Right hindlimb (tissue), 1 donor: ENCODE measurements around the gene INHBE.
"Not testable (repeated sequence)": the region's sequence is repeated elsewhere in the genome, so short reads cannot be mapped to it uniquely, and the experiment has no call there.

Source experiments
- DNase-seq: peaks from one replicate; pipeline ENCODE4 v3.0.0-alpha.2; 2018

Gene INHBE

DNA sequence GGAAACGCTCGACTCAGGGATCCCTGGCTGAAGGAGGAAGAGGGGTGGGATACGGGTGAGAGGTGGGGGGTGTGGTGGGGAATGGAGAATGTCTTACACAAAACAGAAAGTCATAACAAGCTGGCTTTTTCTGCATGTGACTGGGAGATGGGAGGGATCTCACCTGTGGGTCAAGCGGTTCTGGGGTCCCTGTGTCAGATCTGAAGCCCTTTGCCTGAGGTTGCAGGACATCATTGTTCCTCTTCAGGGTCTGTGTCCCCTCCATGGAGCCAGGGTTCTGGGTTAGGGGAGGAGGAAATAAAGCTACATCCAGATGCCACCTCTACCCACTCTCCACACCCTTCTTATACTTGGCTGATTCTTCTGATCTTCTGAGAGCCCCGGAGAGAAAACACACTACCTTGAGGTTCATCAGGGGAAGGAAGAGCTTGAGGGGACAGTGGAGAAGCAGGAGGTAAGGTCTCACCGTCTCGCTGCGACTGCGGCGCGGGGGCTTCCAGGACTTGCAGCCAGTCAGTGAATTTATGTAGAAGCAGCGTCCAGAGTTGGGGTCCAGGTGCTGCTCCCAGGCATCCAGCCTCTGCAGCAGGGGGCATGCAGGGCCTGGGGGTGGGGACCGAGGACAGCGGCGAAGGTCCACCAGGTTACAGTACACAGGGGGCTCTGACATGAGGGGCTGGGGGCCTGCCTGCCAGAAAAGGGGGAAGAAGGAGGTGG lies 22.0 kb downstream of the INHBE start:
- DNase-seq, result no peak

- DNase-seq, result no peak
Observed at GRCh38 chr12:57477710-57478681, 22.9 kb downstream of the INHBE start.

- no peak for DNase-seq
Observed at GRCh38 chr12:57479043-57479375, 23.9 kb downstream of the INHBE start.

- DNase-seq, result no peak
Observed at GRCh38 chr12:57479376-57480115, 24.4 kb downstream of the INHBE start, which contains the start of gene ARHGAP9. ARHGAP9 (minus strand) TSS chr12:57479866; CDS start chr12:57479406, 460 bp downstream.

- no peak for DNase-seq
Observed at GRCh38 chr12:57481671-57482070, 26.6 kb downstream of the INHBE start.

DNA sequence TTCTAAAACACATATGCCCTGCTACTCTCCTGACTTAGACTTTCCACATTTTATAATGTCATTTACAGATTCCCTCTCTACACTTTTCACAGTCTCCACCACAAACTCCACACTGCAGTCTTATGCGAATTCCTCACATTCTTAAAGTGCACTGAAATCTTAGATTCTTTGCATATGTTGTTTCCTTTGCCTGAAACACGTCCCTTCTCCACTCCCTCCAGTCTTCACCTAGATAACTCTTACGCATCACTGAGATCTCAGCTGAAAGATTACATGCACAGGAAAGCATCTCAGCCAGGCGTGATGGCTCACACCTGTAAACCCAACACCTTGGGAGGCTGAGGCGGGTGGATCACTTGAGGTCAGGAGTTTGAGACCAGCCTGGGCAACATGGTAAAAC lies 28.4 kb downstream of the INHBE start:
- no peak for DNase-seq

DNA sequence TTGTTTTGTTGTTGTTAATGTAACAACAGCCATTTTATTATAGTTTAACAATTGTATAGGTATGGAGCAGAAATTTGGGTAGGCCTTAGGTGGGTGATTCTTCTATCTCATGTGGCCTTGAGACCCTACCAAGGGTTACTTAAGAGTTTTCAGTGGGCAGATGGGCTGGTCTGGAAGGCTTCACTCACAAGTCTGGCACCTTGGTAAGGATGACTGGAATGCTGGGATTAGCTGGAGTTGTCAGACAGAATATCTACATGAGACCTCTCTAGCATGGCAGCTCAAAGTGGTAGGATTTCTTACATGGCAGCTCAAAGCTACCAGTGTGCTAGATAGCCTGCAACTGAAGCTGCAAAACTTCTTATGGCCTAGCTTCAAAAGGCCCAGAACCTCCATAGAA lies 30.6 kb downstream of the INHBE start:
- no peak for DNase-seq

DNA sequence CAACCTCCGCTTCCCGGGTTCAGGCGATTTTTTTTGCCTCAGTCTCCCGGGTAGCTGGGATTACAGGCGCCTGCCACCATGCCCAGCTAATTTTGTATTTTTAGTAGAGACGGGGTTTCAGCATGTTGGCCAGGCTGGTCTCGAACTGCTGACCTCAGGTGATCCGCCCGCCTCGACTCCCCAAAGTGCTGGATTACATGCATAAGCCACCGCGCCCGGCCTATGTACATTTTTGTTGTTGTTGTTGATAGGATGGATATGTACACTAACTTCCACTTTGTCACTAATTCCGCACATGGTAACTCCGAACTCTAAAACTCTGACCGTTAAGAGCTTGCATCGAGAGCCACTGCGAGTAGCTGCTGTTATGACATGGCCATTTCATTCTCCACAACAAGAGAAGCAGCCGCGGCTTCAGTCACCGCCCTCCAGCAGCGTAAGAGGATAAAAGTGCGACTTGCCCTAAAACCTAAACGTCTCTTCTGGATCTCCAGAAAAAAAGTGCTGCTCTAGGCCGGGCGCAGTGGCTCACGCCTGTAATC lies 32.0 kb downstream of the INHBE start:
- DNase-seq, result no peak

- DNase-seq, result peak; percentile 97
Observed at GRCh38 chr12:57487597-57488401, 32.7 kb downstream of the INHBE start, which contains the start of gene MARS1. MARS1 (plus strand) TSS chr12:57488068; CDS start chr12:57488091, 23 bp downstream.

DNA sequence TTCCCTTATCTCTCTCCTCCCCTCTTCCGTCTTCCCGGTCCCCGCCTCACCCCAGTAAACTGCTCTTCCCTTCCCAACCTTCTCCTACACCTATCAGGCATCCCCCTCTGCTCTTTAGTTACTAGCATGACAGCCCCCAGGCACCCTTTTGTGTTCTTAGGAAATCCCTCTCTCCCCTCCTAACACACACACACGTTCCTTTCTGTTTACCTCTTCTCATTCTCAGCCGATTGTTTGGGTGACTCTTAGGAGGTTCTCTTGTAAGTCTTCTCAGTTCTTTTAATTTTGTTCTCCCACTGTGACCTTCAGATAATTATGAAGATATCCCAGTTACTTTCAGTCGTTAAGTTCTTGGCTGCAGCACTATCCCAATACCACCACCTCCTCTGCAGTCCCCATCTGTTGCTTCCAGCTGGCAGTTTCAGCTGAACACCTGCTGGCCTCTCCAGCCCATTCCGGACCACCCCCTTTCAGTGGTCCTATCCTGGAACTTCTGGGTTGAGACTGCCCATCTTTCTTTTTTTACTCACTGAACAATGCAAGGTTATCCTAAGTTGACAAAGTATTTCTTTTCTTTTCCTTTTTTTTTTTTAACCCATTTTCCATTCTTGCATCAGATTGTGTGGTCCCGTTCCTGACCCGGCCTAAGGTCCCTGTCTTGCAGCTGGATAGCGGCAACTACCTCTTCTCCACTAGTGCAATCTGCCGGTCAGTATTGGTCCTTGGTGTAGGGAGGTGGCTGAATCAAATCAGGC lies 33.5 kb downstream of the INHBE start:
- no peak for DNase-seq

DNA sequence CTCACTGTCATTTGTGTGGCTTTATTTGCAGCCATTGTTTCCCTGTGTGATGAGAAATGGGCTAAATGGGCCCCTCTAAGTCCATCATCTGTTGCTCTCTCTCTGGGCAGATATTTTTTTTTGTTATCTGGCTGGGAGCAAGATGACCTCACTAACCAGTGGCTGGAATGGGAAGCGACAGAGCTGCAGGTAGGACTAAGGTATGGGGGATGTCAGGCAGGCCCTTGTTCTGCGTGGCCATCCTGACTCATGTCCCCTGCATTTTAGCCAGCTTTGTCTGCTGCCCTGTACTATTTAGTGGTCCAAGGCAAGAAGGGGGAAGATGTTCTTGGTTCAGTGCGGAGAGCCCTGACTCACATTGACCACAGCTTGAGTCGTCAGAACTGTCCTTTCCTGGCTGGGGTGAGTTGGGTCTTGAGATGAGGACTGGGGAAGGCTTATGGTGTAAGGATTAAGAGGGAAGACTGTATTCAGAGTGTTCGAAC lies 34.1 kb downstream of the INHBE start:
- no peak for DNase-seq

DNA sequence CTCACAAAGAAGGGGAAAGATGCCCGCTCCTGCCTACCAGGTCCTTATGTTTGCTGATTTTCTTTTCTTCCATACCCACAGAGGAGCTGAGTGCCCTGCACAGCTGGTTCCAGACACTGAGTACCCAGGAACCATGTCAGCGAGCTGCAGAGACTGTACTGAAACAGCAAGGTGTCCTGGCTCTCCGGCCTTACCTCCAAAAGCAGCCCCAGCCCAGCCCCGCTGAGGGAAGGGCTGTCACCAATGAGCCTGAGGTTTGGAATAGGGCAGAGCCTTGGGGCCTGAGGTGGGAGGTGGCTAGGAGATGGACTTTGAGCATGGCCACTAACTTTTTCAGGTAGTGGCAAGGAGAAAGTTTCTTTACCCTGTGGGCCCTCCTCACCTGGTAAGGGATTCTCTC lies 35.0 kb downstream of the INHBE start:
- no peak for DNase-seq

DNA sequence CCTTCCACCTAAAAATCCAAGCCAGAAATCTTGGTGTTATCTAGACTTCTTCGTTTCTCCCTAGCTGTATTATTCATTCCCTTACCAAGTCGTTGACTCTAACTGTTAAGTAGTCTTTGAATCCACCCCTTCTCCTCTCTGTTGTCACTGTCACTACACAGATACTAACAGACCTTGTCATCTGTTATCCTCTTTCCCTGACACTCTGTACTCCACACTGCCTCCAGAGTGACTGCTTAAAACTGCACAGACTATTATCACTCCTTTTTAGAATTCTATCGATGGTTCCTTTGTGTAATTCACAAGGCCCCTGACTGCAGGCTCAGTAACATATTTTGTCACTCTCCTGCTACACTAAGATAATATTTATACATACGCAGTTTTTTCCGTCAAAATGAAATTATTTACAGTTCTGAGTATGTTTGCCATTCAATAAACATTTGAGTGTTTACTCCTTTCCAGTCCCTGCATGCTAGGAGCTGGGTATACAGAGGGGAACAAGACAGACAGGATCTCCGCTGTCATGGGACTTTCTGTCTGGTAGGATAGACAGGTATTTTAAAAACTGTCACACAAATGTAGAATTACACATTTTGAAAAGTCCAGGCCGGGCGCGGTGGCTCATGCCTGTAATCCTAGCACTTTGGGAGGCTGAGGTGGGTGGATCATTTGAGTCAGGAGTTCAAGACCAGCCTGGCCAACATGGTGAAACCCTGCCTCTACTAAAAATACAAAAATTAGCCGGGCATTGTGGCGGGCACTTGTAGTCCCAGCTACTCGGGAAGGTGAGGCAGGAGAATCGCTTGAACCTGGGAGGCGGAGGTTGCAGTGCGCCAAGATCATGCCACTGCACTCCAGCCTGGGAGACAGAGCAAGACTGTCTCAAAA lies 36.5 kb downstream of the INHBE start:
- no peak for DNase-seq

DNA sequence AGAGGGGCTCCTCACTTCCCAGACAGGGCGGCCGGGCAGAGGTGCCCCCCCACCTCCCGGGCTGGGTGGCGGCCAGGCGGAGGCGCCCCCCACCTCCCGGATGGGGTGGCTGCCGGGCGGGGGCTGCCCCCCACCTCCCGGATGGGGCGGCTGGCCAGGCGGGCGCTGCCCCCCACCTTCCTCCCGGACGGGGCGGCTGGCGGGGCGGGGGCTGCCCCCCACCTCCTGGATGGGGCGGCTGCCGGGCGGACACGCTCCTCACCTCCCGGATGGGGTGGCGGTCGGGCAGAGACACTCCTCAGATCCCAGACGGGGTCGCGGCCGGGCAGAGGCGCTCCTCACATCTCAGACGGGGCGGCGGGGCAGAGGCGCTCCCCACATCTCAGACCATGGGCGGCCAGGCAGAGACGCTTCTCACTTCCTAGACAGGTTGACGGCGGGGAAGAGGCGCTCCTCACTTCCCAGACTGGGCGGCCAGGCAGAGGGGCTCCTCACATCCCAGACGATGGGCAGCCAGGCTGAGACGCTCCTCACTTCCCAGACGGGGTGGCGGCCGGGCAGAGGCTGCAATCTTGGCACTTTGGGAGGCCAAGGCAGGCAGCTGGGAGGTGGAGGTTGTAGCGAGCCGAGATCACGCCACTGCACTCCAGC lies 40.1 kb downstream of the INHBE start:
- not testable (repeated sequence) for DNase-seq

- no peak for DNase-seq
Observed at GRCh38 chr12:57496822-57497221, 41.7 kb downstream of the INHBE start.

DNA sequence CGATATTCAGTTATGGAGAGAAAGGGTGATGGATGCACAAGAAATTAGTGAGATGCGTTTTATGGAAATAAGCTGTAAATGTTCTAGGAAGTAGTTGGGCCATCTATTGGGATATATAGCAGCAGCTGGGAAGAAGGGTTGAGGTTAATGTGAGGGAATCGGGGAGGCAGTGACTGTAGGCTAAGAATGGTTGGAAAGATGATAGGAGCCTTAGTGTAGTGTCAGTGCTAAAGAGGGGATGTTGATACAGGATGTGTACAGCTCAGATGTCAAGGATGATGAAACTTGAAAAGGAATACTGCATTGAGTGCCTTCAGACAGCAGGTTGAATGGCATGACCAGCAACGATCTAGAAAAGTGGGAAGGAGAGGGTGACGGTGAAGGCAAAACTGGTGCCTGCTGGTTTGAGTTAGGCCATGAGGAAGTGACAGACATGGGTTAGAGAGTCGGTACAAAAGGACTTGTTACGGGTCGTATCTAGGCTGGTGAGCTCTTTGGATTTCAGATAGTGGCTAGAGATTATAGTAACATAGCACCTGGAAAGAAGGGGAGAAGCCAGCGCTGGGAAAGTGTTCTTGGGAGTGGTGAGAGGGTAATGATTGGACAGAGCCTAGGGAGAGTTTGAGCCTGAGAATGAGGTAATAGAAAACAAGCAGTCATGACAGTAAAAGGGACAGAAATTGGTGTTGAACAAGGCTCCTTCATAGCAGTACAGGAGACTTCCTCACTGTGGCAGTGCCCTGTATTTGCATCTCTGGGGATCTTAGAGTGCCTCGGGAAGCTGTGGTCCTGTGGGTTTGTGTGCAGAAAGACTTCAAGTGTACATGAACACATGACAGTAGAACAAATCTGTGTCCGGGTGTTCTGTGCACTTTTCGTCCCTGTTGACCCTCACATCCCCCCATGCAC lies 42.4 kb downstream of the INHBE start:
- no peak for DNase-seq

DNA sequence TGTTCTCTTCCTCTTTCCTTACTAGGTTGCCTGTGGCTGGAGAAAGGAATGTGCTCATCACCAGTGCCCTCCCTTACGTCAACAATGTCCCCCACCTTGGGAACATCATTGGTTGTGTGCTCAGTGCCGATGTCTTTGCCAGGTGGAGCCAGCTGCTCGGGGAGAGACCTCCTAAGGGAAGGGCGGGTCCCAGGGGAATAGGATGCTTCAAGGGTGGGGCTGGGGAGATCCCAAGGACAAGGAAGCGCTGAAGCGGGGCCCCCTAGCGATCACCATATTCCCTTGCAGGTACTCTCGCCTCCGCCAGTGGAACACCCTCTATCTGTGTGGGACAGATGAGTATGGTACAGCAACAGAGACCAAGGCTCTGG lies 43.0 kb downstream of the INHBE start:
- DNase-seq, result peak; percentile 25

GRCh38 chr12:57498571-57498970 lies 43.5 kb downstream of the INHBE start:
- no peak for DNase-seq
